ENCODE measurements around the gene SPOP.
A peak's percentile ranks its signal among the peaks of the same experiment; 100 is the strongest.
"Not testable (repeated sequence)": the region's sequence is repeated elsewhere in the genome, so short reads cannot be mapped to it uniquely, and the experiment has no call there.

The SPOP gene

DNA sequence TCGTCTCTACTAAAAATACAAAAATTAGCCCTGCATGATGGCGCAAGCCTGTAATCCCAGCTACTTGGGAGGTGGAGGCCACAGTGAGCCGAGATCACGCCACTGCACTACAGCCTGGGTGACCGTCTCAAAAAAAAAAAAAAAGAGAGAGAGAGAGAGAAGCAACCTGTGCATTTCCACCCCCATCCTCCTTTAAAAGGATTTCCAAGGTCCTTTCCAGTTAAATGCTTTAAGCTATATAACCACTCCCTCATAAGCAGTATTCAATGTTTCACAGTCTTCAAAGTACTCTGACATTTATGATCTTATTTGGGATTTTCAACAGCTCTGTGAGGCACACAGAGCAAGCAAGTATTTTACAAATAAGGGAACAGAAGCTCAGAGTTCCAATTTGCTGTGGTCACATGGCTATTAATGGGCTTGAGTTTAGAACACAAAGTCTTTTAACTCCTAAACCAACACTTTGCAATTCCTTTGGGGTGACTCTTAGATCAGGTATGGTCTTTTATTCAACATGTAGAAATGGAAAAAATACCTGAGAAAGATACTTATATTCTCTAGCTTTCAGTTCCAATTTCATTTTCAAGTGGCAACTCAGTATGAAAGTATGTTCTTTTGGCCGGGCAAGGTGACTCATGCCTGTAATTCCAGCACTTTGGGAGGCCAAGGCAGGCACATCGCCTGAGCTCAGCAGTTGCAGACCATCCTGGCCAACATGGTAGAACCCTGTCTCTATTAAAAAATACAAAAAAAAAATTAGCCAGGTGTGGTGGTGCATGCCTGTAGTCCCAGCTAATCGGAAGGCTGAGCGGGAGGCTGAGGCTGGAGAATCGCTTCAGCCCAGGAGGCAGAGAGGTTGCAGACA, 31.3 kb downstream of the SPOP start:
- DNase-seq = peak; percentile 50

- DNase-seq = not testable (repeated sequence)
These were observed 31.9 kb downstream of the SPOP start for GRCh38 chr17:49646056-49646390.

DNA sequence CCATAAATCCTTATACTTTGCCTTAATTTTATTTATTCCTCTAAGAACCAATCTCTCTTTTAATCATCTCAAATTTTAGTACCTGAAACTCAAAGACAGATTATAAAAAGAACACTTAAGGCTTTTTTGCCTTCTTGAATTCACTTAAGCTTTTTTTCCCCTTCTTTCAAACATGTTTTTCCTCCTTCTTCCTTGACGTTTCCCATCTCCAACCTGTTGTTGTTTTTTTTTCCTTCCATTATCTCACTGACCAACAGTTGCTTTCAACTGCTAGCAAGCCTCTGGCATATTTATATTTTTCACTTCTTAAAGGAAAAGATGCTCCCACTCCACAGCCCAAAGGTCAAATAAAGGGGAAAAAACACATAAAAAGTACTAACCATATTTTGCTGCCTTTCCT, 32.2 kb downstream of the SPOP start:
- DNase-seq = no peak

DNA sequence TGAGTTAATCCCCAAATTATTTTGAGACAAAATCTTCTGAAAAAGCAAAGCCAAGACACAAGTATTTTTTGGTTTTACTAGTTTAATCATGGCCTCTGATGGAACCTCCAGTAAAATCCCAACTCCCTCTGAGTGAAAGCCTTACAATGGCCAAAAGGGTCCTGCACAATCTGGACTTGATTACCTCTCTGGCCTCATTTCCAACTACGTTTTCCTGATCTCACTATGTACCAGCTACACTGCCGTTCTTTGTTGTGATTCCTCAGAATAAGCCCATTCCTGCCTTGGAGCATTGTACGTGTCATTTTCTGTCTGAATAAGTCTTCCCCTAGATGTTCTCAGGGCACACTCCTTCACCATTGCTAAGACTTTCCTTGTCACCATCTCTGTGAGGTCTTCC, 37.3 kb downstream of the SPOP start:
- no peak for DNase-seq

DNA sequence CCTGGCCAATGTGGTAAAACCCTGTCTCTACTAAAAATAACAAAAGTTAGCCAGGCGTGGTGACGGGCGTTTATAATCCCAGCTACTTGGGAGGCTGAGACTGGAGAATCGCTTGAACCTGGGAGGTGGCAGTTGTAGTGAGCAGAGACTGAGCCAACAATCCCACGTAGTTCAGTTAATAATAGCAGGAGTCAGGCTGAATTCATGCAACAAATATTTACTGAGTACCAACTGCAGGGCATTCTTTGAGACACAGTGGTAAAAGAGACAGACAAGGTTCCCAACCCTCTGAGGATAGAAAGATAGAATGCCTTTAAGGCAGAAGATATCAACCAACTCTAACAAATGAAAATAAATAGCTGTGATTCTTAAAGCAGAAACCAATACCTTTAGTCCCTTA, 39.1 kb downstream of the SPOP start:
- DNase-seq = no peak

DNA sequence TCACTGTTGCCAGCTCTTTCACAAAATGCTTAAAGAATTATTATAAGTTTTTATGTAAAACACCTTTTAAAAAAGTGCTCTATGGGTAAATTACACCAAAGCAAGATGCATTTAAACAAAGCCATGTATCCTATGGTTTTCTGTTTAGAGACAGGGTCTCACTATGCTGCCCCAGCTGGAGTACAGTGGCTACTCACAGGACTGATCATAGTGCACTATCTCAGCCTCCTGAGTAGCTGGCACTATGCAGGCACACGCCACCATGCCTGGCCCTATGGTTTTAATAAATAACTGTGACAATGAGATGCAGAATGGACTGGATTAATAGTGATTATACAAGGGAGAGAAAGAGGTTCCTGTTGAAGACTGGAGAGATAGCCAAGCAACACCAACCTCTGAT, 40.2 kb downstream of the SPOP start:
- DNase-seq = no peak

GRCh38 chr17:49637050-49637449, 40.8 kb downstream of the SPOP start:
- no peak for DNase-seq

DNA sequence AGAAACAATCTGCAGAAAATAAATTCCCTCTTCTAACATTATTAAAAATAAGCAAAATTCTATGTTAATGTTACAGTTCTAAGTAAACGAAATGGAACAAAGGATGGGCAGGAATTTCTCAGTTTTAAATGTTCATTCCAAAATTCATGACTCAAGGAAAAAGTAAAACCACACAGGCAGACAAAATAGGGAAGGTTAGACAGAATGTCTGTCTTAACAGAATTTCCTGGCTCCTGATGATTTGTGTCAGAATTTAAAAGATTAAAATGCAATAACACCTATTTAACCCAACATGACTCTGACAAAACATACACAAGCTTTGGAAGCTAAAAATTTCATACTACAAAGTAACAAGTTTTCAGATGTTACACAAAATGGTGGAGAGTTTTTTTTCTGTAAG, 42.8 kb downstream of the SPOP start:
- no peak for DNase-seq

DNA sequence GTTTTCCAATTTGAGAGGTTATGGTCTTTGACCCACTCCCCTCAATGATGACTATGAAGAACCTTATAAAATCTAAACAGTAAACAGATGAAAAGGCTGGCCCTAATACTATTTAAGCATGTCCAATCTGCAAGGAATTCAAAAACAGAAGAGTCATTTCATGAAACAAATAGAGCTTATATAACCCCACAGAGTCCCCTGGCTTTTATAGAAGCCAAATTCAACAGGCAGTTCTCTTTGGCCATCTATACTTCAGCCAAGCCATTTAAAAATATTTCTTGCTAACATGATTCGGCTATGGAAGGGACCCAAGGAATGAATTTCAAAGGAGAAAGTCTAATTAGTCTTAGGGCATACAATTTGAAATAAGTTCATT, 43.4 kb downstream of the SPOP start:
- no peak for DNase-seq

DNA sequence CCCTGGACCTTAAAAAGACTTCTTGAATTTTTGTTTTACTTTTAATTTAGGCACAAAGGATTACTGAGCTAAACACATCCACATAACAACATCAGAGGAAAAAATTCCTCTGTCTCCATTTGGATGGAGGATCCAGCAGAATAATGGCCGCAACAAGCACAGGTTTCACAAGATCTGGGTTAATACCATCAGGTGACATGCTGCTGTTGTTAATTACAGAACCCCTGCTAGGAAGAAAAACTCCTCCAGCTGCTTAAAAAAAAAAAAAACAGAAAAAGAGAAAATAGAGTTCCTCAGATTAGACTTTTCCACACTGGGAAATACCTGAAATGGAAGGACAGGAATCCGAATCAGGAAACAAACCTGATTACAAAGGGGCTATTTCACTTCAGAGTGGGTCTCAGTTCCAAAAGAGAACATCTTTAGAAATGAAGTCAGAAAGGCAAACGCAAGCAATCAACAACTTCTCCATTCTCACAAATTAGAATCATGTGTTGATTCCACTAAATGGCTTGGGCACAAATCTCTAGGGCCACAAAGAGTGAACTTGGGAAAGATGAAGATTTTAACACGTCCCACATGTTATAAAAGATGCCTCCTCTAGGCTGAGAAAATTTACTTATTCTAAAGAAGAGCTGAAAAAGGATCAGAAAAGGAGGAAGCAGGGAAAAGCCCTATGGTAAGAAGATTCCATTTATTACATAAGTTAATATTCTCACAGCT, 44.0 kb downstream of the SPOP start:
- DNase-seq = no peak

DNA sequence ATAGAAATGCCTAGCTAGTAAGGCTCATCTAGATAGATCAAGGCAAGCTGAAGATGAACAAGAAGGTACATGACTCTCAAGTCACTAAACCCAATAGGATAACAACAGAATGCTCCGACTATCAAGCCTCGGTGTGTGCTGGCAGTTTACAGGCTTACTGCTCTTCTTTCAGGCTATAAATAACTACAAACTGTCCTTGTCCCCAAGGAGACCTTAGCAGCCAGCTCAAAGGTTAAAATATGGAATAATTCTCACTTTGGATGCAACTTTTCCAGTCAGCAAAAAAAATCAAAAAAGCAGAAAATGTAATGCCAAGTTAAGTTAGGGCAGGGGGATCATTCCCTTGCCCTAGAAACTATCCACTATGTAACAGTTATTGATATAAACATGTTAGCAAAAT, 44.6 kb downstream of the SPOP start:
- DNase-seq = no peak

DNA sequence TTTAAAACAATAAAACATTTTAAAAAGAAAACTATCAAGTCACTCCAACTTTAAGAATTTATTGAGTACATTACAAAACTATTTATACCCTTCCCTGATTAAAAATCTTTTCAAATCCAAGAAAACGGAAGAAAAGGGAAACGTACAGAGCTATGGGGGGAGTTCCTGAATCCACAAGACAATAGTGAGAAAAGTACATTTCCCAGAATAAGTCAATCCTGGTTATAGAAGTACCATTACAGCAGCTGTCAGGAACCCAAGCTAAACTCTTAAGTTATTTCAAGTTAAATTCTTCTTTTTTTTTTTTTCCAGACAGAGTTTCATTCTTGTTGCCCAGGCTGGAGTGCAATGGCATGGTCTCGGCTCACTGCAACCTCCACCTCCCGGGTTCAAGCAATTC, 45.7 kb downstream of the SPOP start:
- no peak for DNase-seq

DNA sequence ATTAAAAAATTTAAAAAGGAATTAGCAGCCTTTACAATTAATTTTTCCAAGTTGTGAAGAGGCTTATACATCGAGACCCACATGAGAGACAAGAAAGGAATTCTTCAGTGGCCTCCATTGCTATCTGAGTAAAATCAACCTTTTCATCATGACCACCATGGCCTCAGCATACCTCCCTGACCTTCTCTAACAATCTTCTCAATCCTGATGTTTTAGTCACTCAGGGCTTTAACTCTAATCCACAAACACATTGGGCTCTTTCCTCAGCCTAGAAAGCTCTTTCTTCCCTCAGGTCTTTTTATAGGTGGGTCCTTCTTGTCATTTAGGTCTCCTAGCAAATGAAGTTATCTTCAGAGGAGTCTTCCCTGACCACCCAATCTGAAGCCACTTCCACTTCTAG, 46.4 kb downstream of the SPOP start:
- no peak for DNase-seq

DNA sequence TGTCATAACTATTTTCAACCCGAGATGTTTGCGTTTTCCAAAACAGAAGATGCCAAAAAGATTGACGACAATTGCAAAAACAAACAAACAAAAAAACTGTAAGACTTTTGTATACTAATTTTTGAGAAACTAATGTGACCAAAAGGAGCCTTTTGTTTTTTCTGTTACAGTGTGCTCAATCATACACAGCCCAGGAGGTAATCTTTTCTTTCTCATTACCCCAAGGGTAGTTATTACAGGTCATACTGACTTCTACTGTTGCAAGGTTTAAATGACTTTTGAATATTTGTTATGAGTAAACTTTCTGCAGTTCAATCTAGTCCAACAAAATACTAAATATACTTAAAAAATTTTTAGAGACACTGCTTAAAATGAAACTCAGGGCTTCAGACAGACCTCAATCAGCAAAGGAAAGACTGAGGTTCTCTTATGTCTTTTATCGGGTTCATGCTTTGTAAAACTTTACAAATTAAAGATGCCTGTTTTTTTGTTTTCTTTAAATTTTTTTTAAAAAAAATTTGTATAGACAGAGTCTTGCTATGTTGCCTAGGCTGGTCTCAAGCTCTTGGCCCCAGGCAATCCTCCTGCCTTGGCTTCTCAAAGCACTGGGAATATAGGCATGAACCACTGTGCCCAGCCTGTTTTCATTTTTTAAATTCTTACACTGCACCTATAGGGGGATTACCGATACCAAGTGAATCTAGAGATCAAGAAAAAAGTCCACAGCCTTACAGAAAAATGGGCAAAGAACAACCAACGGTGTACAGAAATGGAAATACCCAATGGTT, 47.6 kb downstream of the SPOP start:
- no peak for DNase-seq

DNA sequence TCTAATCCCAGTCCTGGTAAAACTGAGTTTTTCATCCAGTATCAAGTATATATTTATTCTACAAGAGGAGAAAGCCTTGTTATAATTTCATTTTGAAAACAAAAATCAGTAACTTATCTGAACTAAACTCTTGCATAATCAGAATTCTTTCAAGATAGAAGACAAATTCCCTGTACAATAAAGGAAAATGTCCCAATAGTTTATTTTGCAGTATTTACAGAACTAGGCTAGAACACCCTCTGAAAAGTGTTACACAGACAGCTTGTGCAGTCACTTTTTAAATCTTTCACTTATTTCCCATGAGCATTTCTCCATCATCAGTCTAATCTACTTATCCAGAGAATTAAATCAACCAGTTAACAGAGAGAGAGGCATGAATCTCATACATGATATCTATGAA, 48.5 kb downstream of the SPOP start:
- no peak for DNase-seq

DNA sequence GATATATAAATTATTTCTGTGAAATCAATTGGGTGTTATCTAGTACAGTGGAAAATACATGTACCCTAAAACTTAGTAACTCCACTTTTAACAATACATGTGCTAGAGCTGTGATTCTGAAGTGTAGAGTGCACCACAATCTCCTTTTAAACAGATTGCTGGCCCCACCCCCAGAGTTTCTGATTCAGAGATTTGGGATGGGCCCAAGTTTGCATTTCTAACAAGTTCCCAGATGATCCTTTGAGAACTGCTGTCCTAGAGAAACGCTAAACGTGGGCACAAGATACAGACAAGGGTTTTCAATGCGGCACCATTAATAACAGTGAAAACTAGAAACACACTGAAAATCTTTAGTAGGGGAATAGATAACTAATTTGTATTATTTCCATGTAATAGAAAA, 53.0 kb downstream of the SPOP start:
- no peak for DNase-seq

GRCh38 chr17:49621946-49622529, 55.9 kb downstream of the SPOP start:
- DNase-seq = no peak

GRCh38 chr17:49621420-49621819, 56.5 kb downstream of the SPOP start:
- DNase-seq = no peak

- no peak for DNase-seq
These were observed 59.8 kb downstream of the SPOP start for GRCh38 chr17:49618028-49618611.

- DNase-seq = no peak
These were observed 61.2 kb downstream of the SPOP start for GRCh38 chr17:49616601-49617131.

GRCh38 chr17:49616086-49616485, 61.8 kb downstream of the SPOP start:
- DNase-seq = no peak

- DNase-seq = no peak
These were observed 64.6 kb downstream of the SPOP start for GRCh38 chr17:49613182-49613800.
